GM12872 (cell line): ENCODE measurements around the gene CCDC57.

Experiments
- CTCF ChIP-seq: IDR thresholded peaks from 3 replicates; pipeline ENCODE4 v1.5.1; 2011; ENCODE audit warnings: low read depth, mild to moderate bottlenecking, low read length, moderate library complexity; ENCODE audit not compliant: insufficient read depth

Gene CCDC57

GRCh38 chr17:82061047-82061925 is 151.4 kb downstream of the CCDC57 start:
- TF ChIP-seq CTCF: no peak

- no peak for TF ChIP-seq CTCF
Measured at GRCh38 chr17:82060614-82061013, 152.0 kb downstream of the CCDC57 start.

- TF ChIP-seq CTCF: no peak
Measured at GRCh38 chr17:82060001-82060380, 152.7 kb downstream of the CCDC57 start.

- TF ChIP-seq CTCF: no peak
Measured at GRCh38 chr17:82059272-82060000, 153.2 kb downstream of the CCDC57 start.

- no peak for TF ChIP-seq CTCF
Measured at GRCh38 chr17:82058855-82059249, 153.8 kb downstream of the CCDC57 start.

- TF ChIP-seq CTCF: no peak
Measured at GRCh38 chr17:82058230-82058854, 154.3 kb downstream of the CCDC57 start.

- TF ChIP-seq CTCF: no peak
Measured at GRCh38 chr17:82056729-82057621, 155.7 kb downstream of the CCDC57 start.
